ENCODE results near the gene FBXL5. TPM values are rescaled to one million over a fixed set of nuclear protein-coding genes. Genes with fewer than 3 reads are reported as not detected.

FBXL5 gene
- total and polyA plus RNA-seq, 9 of the 15 experiments (the other 6 are each of a cell fraction or from before 2014, with no cell fraction given), result 6.0 to 35.2 (median 22.1) TPM

DNA sequence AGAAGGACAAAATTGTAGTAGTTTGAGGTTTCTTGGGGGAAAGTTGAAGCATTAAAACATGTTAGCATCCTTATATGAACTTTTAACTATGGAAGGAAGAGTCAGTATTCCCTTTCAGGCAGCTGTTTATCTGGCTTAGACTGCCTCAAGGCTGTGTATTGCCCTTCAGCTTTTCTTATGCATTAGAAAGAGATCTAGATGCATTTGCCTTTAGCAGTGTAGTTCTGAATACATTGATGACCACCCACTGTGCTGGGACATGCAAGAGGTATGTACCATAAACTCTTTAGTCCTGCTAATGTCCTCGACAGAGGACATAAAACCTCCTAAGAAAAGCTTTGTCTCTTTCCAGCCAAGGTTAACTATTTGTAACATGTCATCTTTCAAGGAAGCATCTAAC, 29.3 kb upstream of the FBXL5 start (continued):
- TF ChIP-seq TAF9B (IDR thresholded peaks at IDR 0.05; ENCODE audit: partially characterized antibody) (no peak), ZNF121 (CRISPR knock-in tag; conservative IDR thresholded peaks at IDR 0.05) (no peak)

DNA sequence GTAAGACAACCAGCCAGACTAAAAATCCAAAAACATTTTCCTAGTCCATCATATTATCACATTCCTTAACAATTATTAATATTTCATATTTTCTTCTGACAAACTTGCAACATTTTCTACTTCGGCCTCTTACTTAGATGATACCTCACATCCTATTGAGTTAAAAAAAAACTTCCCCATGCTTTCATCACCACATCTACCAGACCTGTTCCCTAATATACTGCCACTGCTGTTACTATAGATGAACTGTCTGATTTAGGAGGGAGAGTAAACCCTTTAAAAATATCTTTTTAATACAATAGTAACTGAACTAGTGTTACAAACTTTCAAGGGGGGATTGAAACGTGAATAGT, 28.0 kb upstream of the FBXL5 start:
- Histone ChIP-seq H4K20me1 (replicated peaks; ENCODE audit: control insufficient read depth, insufficient read depth, low read length) (no peaks in the 10 kb centered on the region), H2AFZ (ENCODE audit: low read depth, low read length) (no peak overlapping the region; the same call in 1 of the 2 replicates), H3K4me3 (peak overlapping the region; percentile 67; the same call in 1 of the 2 replicates), H3K79me2 (ENCODE audit: control insufficient read depth, insufficient read depth, low read length) (peaks cover 68% of the 10 kb centered on the region), H3K4me2 (ENCODE audit: insufficient read depth, low read length) (peak overlapping the region; percentile 93), H3K27ac (ENCODE audit: extremely low read depth, low read depth, low read length) (no peak overlapping the region), H3K27me3 (ENCODE audit: control insufficient read depth in 2 of 2, insufficient read depth in 2 of 2, low read length in 2 of 2) (no peaks in the 10 kb centered on the region), H3K4me1 (replicated peaks in 1 of 2; ENCODE audit: control insufficient read depth in 2 of 2, insufficient read depth in 2 of 2, low read length in 2 of 2) (peaks cover 3 to 4% of the 10 kb centered on the region in 2 experiments; a peak in 1 of 5 replicates), H3K36me3 (ENCODE audit: control insufficient read depth, insufficient read depth, low read length) (peaks cover 45% of the 10 kb centered on the region), H3K9me3 (replicated peaks; ENCODE audit: control insufficient read depth, insufficient read depth, low read depth, low read length) (no peaks in the 10 kb centered on the region), H3K9me1 (ENCODE audit: control insufficient read depth, insufficient read depth, low read length) (no peaks in the 10 kb centered on the region), H3K9ac (ENCODE audit: insufficient read depth in 1 of 2, low read depth in 2 of 2, low read length in 2 of 2) (peak overlapping the region in 1 of 2 experiments; percentile 96; a peak in 2 of 4 replicates)
- BruUV-seq (replicated peaks), result no TSS peak
- in situ Hi-C loops (cut with MboI), result no loop called here
- WGBS (ENCODE audit: insufficient coverage, low coverage, missing lambda C conversion rate), result 61% methylated on average over 2 of the region's 2 CpGs
- CTCF ChIA-PET (ENCODE audit: low intra/inter-chr PET ratio), result no interaction called here
- DNase-seq (ENCODE audit: extremely low read depth in 1 of 4, low spot score in 3 of 4) (no peak), FAIRE-seq (no peak), ATAC-seq (no peak)
- intact Hi-C loops (cut with micrococcal nuclease), result loop anchor here (10.0 kb wide), 1 partner anchor 542 kb away; the partner anchor contains the start of gene TAPT1
- POLR2A ChIA-PET, result interaction anchor here (2.2 kb wide), 1 partner anchor 27 kb away, joined by 9 read pairs; no protein-coding TSS in a partner anchor
- TF ChIP-seq DMBX1 (CRISPR knock-in tag; IDR thresholded peaks at IDR 0.05; ENCODE audit: borderline replicate concordance), result no peak
- TF ChIP-seq, protein P1, sequence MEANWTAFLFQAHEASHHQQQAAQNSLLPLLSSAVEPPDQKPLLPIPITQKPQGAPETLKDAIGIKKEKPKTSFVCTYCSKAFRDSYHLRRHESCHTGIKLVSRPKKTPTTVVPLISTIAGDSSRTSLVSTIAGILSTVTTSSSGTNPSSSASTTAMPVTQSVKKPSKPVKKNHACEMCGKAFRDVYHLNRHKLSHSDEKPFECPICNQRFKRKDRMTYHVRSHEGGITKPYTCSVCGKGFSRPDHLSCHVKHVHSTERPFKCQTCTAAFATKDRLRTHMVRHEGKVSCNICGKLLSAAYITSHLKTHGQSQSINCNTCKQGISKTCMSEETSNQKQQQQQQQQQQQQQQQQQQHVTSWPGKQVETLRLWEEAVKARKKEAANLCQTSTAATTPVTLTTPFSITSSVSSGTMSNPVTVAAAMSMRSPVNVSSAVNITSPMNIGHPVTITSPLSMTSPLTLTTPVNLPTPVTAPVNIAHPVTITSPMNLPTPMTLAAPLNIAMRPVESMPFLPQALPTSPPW (CRISPR knock-in tag; IDR thresholded peaks at IDR 0.05), result no peak
- TF ChIP-seq, protein P2, sequence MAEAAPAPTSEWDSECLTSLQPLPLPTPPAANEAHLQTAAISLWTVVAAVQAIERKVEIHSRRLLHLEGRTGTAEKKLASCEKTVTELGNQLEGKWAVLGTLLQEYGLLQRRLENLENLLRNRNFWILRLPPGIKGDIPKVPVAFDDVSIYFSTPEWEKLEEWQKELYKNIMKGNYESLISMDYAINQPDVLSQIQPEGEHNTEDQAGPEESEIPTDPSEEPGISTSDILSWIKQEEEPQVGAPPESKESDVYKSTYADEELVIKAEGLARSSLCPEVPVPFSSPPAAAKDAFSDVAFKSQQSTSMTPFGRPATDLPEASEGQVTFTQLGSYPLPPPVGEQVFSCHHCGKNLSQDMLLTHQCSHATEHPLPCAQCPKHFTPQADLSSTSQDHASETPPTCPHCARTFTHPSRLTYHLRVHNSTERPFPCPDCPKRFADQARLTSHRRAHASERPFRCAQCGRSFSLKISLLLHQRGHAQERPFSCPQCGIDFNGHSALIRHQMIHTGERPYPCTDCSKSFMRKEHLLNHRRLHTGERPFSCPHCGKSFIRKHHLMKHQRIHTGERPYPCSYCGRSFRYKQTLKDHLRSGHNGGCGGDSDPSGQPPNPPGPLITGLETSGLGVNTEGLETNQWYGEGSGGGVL (CRISPR knock-in tag; IDR thresholded peaks at IDR 0.05), result no peak
- TF ChIP-seq, protein P3, sequence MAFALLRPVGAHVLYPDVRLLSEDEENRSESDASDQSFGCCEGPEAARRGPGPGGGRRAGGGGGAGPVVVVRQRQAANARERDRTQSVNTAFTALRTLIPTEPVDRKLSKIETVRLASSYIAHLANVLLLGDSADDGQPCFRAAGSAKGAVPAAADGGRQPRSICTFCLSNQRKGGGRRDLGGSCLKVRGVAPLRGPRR (CRISPR knock-in tag; IDR thresholded peaks at IDR 0.05), result no peak
- TF ChIP-seq KHSRP (IDR thresholded peaks at IDR 0.05), result no peak
- no peak for TF ChIP-seq HLTF (IDR thresholded peaks at IDR 0.05)
- TF ChIP-seq ZFPM2 (CRISPR knock-in tag; IDR thresholded peaks at IDR 0.05), result no peak
- TF ChIP-seq, protein P4, sequence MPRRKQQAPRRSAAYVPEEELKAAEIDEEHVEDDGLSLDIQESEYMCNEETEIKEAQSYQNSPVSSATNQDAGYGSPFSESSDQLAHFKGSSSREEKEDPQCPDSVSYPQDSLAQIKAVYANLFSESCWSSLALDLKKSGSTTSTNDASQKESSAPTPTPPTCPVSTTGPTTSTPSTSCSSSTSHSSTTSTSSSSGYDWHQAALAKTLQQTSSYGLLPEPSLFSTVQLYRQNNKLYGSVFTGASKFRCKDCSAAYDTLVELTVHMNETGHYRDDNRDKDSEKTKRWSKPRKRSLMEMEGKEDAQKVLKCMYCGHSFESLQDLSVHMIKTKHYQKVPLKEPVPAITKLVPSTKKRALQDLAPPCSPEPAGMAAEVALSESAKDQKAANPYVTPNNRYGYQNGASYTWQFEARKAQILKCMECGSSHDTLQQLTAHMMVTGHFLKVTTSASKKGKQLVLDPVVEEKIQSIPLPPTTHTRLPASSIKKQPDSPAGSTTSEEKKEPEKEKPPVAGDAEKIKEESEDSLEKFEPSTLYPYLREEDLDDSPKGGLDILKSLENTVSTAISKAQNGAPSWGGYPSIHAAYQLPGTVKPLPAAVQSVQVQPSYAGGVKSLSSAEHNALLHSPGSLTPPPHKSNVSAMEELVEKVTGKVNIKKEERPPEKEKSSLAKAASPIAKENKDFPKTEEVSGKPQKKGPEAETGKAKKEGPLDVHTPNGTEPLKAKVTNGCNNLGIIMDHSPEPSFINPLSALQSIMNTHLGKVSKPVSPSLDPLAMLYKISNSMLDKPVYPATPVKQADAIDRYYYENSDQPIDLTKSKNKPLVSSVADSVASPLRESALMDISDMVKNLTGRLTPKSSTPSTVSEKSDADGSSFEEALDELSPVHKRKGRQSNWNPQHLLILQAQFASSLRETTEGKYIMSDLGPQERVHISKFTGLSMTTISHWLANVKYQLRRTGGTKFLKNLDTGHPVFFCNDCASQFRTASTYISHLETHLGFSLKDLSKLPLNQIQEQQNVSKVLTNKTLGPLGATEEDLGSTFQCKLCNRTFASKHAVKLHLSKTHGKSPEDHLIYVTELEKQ (CRISPR knock-in tag; IDR thresholded peaks at IDR 0.05), result no peak
- TF ChIP-seq SIX5 (IDR thresholded peaks at IDR 0.05; ENCODE audit: borderline replicate concordance in 1 of 2, insufficient read depth in 1 of 2, low read depth in 1 of 2, low read length in 2 of 2), result no peak
